Measurements from ENCODE around the gene FSTL4.

FSTL4 gene

GRCh38 chr5:133556551-133556950 is 55.8 kb downstream of the FSTL4 start:
- H3K9ac ChIP-seq (ENCODE audit: low read length): no peak overlapping the region
- no peak overlapping the region for H2AFZ ChIP-seq (ENCODE audit: low read length)
- no peaks in the 10 kb centered on the region for H3K4me1 ChIP-seq (ENCODE audit: insufficient read depth, low read length, severe bottlenecking)
- no peaks in the 10 kb centered on the region for H3F3A ChIP-seq (ENCODE audit: insufficient read depth, low read length)
- no peak overlapping the region for H3K4me2 ChIP-seq (ENCODE audit: low read length)
- no peaks in the 10 kb centered on the region for H3K9me3 ChIP-seq (ENCODE audit: low read length)
- no peaks in the 10 kb centered on the region for H3K79me2 ChIP-seq (ENCODE audit: insufficient read depth, low read length)
- H3K36me3 ChIP-seq (ENCODE audit: insufficient read depth, low read length): no peaks in the 10 kb centered on the region
- H4K20me1 ChIP-seq (ENCODE audit: insufficient read depth, low read length): no peaks in the 10 kb centered on the region
- no peak overlapping the region for H3K4me3 ChIP-seq (ENCODE audit: low read depth, low read length, poor library complexity, severe bottlenecking)
- no peak overlapping the region for H3K27ac ChIP-seq (ENCODE audit: low read depth, low read length, poor library complexity, severe bottlenecking)
- H3K27me3 ChIP-seq (ENCODE audit: insufficient read depth, low read length): no peaks in the 10 kb centered on the region
- TF ChIP-seq CTCF (IDR thresholded peaks at IDR 0.05; ENCODE audit: low read length) (no peak), EZH2 (IDR thresholded peaks at IDR 0.05; ENCODE audit: borderline replicate concordance, low read length) (no peak)
- no peaks in the 10 kb centered on the region for H3K9me2 ChIP-seq (ENCODE audit: low read depth, low read length)

GRCh38 chr5:133554279-133554678 is 58.1 kb downstream of the FSTL4 start:
- Histone ChIP-seq H3K4me1 (ENCODE audit: insufficient read depth, low read length, severe bottlenecking) (no peaks in the 10 kb centered on the region), H3K9me2 (ENCODE audit: low read depth, low read length) (no peaks in the 10 kb centered on the region), H3K4me2 (ENCODE audit: low read length) (no peak overlapping the region), H3F3A (ENCODE audit: insufficient read depth, low read length) (no peaks in the 10 kb centered on the region), H3K4me3 (ENCODE audit: low read depth, low read length, poor library complexity, severe bottlenecking) (no peak overlapping the region), H3K9ac (ENCODE audit: low read length) (no peak overlapping the region), H3K9me3 (ENCODE audit: low read length) (no peaks in the 10 kb centered on the region), H3K27ac (ENCODE audit: low read depth, low read length, poor library complexity, severe bottlenecking) (no peak overlapping the region), H4K20me1 (ENCODE audit: insufficient read depth, low read length) (no peaks in the 10 kb centered on the region), H3K36me3 (ENCODE audit: insufficient read depth, low read length) (no peaks in the 10 kb centered on the region), H2AFZ (ENCODE audit: low read length) (no peak overlapping the region), H3K79me2 (ENCODE audit: insufficient read depth, low read length) (no peaks in the 10 kb centered on the region), H3K27me3 (ENCODE audit: insufficient read depth, low read length) (no peaks in the 10 kb centered on the region)
- TF ChIP-seq EZH2 (IDR thresholded peaks at IDR 0.05; ENCODE audit: borderline replicate concordance, low read length) (no peak), CTCF (IDR thresholded peaks at IDR 0.05; ENCODE audit: low read length) (no peak)

DNA sequence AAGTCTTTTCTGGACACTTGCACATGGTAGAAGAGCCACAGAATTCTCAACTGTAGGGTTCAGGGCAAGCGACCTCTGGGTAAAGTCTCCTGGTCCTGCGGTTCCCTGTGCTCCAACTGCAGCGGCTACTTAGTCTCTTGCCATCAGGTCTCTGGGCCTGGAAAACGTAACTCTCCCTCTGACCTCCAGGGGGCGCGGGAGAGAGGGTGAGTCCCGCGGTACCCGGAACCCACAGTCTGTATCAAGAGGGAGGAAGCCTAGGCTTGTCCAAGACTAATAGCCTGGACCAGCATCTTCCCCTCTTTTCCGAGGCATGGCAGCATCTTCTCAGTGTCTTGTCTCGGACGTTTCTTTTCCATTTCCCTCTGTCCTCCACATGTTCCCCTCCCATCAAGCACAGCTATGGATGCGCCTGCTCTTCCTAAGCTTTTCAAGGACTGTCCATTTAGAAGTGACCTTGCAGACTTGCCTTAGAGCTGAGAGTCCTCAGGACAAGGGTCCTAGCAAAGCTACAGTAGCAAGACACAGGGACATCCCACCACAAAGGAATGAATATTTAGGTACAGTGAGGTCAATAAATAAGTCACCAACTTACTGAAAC is 59.3 kb downstream of the FSTL4 start:
- Histone ChIP-seq H3K9me3 (ENCODE audit: low read length) (no peaks in the 10 kb centered on the region), H3K4me3 (ENCODE audit: low read depth, low read length, poor library complexity, severe bottlenecking) (no peak overlapping the region), H4K20me1 (ENCODE audit: insufficient read depth, low read length) (no peaks in the 10 kb centered on the region), H3K4me1 (ENCODE audit: insufficient read depth, low read length, severe bottlenecking) (no peaks in the 10 kb centered on the region), H3K4me2 (ENCODE audit: low read length) (no peak overlapping the region), H3K79me2 (ENCODE audit: insufficient read depth, low read length) (no peaks in the 10 kb centered on the region), H3K27ac (ENCODE audit: low read depth, low read length, poor library complexity, severe bottlenecking) (no peak overlapping the region), H3K9ac (ENCODE audit: low read length) (no peak overlapping the region), H3K36me3 (ENCODE audit: insufficient read depth, low read length) (no peaks in the 10 kb centered on the region), H3F3A (ENCODE audit: insufficient read depth, low read length) (no peaks in the 10 kb centered on the region), H3K9me2 (ENCODE audit: low read depth, low read length) (no peaks in the 10 kb centered on the region), H2AFZ (ENCODE audit: low read length) (no peak overlapping the region), H3K27me3 (ENCODE audit: insufficient read depth, low read length) (no peaks in the 10 kb centered on the region)
- TF ChIP-seq EZH2 (IDR thresholded peaks at IDR 0.05; ENCODE audit: borderline replicate concordance, low read length) (no peak), CTCF (IDR thresholded peaks at IDR 0.05; ENCODE audit: low read length) (peak; percentile 66)
